ENCODE results near the gene RREB1.
A peak's percentile ranks its signal among the peaks of the same experiment; 100 is the strongest.

Gene RREB1, protein sequence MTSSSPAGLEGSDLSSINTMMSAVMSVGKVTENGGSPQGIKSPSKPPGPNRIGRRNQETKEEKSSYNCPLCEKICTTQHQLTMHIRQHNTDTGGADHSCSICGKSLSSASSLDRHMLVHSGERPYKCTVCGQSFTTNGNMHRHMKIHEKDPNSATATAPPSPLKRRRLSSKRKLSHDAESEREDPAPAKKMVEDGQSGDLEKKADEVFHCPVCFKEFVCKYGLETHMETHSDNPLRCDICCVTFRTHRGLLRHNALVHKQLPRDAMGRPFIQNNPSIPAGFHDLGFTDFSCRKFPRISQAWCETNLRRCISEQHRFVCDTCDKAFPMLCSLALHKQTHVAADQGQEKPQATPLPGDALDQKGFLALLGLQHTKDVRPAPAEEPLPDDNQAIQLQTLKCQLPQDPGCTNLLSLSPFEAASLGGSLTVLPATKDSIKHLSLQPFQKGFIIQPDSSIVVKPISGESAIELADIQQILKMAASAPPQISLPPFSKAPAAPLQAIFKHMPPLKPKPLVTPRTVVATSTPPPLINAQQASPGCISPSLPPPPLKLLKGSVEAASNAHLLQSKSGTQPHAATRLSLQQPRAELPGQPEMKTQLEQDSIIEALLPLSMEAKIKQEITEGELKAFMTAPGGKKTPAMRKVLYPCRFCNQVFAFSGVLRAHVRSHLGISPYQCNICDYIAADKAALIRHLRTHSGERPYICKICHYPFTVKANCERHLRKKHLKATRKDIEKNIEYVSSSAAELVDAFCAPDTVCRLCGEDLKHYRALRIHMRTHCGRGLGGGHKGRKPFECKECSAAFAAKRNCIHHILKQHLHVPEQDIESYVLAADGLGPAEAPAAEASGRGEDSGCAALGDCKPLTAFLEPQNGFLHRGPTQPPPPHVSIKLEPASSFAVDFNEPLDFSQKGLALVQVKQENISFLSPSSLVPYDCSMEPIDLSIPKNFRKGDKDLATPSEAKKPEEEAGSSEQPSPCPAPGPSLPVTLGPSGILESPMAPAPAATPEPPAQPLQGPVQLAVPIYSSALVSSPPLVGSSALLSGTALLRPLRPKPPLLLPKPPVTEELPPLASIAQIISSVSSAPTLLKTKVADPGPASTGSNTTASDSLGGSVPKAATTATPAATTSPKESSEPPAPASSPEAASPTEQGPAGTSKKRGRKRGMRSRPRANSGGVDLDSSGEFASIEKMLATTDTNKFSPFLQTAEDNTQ (N-terminal part only)

GRCh38 chr6:7107578-7108195 is at the start of gene RREB1:
RREB1 (plus strand) TSS chr6:7107961; CDS start chr6:7181912, 73,951 bp downstream.
- DNase-seq (ENCODE audit: low read depth), result peak; percentile 37

- DNase-seq (ENCODE audit: low read depth), result no peak
These were observed 49.4 kb upstream of the RREB1 start for GRCh38 chr6:7058250-7058923.

DNA sequence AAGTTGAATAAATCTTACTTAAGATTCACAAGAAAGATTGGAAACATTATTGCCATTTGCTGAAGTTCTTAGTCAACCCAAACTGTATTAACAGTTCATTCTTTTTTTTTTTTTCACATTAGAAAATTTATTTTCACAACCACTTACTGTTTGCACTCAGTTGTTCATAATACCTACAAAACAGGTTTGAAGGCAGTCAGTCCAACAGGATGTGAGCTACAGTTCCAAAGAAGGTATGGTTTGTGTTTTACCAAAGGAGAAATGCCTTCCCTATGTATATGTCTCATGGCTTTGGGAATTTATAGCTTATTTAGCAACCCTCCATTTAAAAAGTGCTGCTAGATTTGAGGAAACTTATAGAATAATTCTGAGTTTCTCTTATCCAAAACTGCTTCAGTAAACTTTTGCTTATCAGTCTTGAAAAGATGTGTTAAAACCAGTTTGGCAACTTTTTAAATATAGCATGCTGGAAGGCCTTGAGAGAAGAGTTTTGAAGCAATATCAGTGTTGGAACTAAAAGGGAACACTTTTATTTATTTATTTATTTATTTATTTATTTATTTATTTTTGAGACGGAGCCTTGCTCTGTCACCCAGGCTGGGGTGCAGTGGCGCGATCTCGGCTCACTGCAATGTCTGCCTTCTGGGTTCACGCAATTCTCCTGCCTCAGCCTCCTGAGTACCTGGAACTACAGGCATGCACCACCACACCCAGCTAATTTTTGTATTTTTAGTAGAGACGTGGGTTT is 46.8 kb upstream of the RREB1 start:
- no peak for DNase-seq (ENCODE audit: low read depth)

DNA sequence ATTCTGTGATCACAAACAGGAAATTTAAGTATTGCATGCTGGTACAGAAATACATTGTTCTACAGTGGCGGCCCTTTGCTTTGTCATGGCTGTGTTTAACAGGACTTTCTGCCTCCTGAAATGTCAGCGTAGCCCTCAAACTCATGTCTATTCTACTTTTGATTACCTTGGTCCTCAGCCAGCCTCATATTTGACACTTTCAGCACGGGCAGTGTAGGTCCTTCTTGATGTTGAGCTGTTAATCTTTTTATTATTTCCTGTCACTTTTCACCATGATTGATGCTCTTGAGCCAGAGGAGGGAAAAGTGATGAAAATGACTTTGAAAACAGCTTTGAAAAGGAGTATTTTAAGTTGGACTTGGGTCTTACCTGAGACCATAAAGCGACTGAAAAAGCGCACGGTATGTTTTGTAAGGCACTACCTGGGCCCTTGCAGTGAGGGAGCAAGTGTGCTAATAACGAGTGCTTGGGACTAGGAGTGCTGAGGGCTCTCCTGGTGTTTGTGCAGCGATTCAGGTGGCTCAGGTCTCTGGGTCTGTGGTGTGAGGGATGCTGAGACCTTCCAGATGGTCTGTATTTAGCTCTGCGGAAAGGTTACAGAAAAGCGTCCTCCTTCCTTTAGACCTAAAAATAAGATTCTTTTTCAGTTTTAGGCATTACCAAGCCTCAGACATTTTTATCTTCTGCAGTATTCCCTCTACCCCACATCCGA is 45.2 kb upstream of the RREB1 start:
- DNase-seq (ENCODE audit: low read depth), result no peak

DNA sequence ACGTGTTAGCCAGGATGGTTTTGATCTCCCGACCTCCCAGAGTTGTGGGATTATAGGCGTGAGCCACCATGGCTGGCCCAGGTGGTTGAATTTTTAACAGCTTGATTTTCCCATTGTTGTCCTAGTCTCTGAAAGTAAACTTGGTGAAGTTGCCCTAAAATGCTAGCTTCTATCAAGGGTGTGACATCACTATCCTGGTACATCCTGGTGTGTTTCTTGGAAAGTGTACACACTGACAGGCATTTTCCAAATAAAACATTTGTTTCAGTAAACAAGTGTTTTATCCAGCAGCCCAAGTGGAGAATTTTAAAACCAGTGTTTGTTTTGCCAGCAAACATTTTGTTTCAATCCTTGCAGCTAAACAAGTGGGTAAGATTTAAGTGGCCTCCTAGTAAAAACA is 40.5 kb upstream of the RREB1 start:
- no peak for DNase-seq (ENCODE audit: low read depth)

- DNase-seq (ENCODE audit: low read depth), result no peak
These were observed 36.4 kb upstream of the RREB1 start for GRCh38 chr6:7071405-7071804.

DNA sequence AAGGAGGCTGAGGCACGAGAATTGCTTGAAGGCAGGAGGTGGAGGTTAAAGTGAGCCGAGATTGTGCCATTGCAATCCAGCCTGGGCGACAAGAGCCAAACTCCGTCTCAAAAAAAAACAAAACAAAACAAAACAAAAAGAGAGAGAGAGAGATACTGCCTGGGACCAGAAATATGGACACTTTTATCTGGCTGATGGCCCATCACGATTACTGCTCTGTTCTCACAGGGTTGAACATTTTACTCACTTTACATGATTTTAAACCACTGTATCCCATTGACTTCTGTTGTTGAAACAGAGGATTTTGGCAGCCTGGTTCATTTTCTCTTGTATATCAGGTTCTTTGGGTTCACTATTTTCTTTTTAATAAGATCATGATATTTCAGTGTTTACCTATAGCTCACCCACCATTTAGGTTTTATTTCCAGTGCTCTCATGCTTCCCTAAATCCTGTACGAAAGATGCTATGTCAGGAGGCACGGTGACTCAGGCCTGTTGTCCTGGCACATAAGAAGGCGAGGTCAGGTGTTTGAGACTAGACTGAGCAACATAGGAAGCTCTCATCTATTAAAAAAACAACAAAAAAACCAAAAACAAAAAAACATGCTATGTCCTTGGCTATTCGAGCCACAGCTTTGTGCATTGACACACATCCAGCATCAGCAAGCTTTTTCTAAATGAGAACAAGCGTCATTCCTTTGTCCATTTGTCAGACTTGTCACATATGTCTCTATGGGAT is 34.5 kb upstream of the RREB1 start:
- no peak for DNase-seq (ENCODE audit: low read depth)

DNA sequence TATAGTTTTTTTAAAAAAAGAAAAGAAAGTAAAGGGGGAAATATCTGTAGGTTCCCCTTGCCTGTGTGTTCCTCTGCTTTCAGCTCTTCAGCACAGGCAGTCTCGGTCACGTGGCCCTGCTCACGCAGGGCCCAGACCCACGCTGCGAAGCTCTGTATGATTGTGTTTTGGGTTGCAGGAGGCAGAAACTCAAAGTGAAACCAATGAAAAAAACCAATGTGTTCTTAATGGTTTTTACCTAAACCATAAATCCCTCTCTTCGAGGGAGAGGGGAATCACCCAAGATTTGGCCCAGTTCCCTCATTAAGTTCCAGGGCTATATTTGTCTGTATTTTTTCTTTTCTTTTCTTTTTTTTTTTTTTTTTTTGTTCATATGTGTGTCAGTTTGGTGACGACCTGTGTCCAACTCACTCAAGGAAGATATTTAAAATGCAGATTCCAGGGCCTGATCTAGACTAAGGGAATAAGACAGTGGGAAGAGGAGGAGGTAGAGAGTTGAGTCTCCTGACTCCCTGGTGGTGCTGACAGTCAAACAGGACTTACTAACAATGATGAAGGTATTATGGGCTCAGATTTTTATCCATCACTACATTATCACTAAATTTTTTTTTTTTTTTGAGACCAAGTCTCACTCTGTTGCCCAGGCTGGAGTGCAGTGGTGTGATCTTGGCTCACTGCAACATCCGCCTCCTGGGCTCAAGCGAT is 33.8 kb upstream of the RREB1 start:
- peak; percentile 31 for DNase-seq (ENCODE audit: low read depth)

- DNase-seq (ENCODE audit: low read depth), result no peak
These were observed 32.9 kb upstream of the RREB1 start for GRCh38 chr6:7074870-7075269.

- no peak for DNase-seq (ENCODE audit: low read depth)
These were observed 32.3 kb upstream of the RREB1 start for GRCh38 chr6:7075341-7076000.

GRCh38 chr6:7077856-7078255 is 29.9 kb upstream of the RREB1 start:
- no peak for DNase-seq (ENCODE audit: low read depth)

DNA sequence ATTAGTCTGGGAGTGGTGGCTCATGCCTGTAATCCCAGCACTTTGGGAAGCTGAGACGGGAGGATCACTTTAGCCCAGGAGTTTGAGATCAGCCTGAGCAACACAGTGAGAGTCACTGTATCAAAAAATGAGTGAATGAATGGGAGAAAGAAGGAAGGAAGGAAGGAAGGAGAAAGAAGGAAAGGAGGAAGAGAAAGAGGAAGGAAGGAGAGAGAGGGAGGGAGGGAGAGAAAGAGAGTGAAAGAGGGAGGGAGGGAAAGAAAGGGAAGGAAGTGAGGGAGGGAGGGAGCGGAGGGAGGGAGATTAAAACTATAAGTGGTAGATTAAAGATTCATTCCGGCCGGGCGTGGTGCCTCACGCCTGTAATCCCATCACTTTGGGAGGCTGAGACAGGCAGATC is 28.9 kb upstream of the RREB1 start:
- no peak for DNase-seq (ENCODE audit: low read depth)

DNA sequence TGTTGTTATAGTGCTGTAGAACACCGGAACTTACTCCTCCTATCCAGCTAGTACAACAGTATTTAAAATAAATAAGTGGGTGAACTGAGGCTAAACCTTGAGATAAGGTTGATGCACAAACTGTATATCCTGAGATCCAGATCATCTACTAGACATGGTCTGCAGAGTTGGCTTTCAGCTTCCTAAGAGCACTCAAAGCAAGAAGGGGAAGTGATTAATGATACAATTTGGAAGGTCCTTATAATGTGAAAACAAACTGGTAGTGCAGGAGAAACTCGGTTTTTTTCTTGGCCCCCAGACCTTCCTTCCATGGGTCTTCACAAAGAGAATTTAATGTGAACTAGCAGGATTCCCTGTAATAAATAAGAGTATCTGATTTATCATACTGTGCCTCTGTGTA is 27.4 kb upstream of the RREB1 start:
- no peak for DNase-seq (ENCODE audit: low read depth)

GRCh38 chr6:7085911-7086310 is 21.9 kb upstream of the RREB1 start:
- no peak for DNase-seq (ENCODE audit: low read depth)

GRCh38 chr6:7086488-7086887 is 21.3 kb upstream of the RREB1 start:
- DNase-seq (ENCODE audit: low read depth), result no peak

- DNase-seq (ENCODE audit: low read depth), result no peak
These were observed 20.7 kb upstream of the RREB1 start for GRCh38 chr6:7087066-7087465.

- no peak for DNase-seq (ENCODE audit: low read depth)
These were observed 20.2 kb upstream of the RREB1 start for GRCh38 chr6:7087491-7087979.

Data from activated T-helper 1 cell treated with Interleukin-2 at 50 U/mL for 16 hours (primary cell).